ENCODE measurements around the gene SNX11.
"Not testable (repeated sequence)": the region's sequence is repeated elsewhere in the genome, so short reads cannot be mapped to it uniquely, and the experiment has no call there.

SNX11 gene

DNA sequence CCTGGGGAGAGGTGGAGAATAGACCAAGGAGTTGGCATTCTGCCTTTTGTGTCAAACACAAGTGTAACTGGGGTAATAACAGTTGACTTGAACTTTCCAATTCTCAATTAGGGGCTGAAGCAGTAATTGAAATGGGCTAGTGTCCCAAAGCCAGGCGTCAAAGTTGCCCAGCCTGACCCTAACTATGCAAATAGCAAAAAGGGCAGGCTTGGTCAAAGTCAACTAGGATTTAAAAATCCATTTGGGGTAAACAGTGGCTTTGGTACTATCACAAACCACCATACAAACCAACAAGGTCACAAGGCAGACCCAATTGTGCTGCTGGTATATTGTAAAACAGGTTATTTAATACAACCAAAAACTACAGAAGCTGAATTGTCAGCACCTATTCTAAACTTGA, 41.4 kb upstream of the SNX11 start:
- TF ChIP-seq, protein P1, sequence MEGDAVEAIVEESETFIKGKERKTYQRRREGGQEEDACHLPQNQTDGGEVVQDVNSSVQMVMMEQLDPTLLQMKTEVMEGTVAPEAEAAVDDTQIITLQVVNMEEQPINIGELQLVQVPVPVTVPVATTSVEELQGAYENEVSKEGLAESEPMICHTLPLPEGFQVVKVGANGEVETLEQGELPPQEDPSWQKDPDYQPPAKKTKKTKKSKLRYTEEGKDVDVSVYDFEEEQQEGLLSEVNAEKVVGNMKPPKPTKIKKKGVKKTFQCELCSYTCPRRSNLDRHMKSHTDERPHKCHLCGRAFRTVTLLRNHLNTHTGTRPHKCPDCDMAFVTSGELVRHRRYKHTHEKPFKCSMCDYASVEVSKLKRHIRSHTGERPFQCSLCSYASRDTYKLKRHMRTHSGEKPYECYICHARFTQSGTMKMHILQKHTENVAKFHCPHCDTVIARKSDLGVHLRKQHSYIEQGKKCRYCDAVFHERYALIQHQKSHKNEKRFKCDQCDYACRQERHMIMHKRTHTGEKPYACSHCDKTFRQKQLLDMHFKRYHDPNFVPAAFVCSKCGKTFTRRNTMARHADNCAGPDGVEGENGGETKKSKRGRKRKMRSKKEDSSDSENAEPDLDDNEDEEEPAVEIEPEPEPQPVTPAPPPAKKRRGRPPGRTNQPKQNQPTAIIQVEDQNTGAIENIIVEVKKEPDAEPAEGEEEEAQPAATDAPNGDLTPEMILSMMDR (conservative IDR thresholded peaks at IDR 0.05; ENCODE audit: low read depth, low read length): no peak
- no peak overlapping the region for H3K4me3 ChIP-seq (ENCODE audit: low read depth, low read length)
- no peak for DNase-seq (ENCODE audit: low read depth)

DNA sequence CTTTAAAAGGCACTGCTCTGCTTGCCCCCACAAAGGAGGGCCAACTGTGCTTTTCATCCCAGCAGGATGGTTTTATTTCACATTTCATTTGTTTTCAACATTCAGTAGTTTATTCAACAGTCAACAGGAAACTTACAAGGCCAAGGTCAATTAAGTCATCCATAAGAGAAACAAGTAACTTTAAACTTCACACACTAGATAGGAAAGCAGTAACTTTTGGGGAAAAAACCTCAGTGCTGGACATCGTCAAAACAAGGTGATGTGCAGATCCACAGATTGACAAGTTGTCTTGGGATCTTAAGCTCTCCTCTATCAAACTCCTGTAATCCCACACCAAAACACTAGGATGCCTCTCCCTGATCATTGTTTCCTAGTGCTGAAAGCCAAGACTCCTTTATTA, 40.9 kb upstream of the SNX11 start:
- TF ChIP-seq, protein P1 (conservative IDR thresholded peaks at IDR 0.05; ENCODE audit: low read depth, low read length): no peak
- no peak overlapping the region for H3K4me3 ChIP-seq (ENCODE audit: low read depth, low read length)
- DNase-seq (ENCODE audit: low read depth): no peak

DNA sequence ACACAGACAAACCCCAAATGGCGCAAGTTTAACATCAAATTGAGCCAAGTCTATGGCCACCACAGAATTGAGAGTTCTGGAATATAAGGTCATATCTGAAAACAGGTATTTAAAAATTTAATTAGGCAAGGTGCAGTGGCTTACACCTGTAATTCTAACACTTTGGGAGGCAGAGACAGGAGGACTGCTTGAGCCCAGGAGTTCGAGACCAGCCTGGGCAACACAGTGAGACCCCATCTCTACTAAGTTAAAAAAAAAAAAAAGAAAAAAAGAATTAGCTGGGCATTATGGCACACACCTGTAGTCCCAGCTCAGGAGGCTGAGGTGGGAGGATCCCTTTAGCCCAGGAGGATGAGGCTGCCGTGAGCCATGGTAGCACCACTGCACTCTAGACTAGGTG, 40.3 kb upstream of the SNX11 start:
- no peak overlapping the region for H3K4me3 ChIP-seq (ENCODE audit: low read depth, low read length)
- TF ChIP-seq, protein P1 (conservative IDR thresholded peaks at IDR 0.05; ENCODE audit: low read depth, low read length): no peak
- DNase-seq (ENCODE audit: low read depth): no peak

DNA sequence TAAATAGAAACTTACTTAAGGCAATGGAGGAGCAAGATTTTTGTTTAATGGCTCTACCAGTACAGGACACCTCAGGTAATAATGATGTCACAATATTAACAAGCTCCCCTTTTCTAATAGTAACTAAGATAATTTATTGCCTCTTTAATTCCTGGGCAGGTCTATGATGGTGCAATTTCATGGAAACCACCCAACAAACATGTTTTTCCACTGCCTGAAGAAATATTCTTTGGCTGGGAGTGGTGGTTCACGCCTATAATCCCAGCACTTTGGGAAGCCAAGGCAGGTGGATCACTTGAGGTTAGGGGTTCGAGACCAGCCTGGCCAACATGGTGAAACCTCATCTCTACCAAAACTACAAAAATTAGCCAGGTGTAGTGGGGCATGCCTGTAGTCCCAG, 39.8 kb upstream of the SNX11 start:
- not testable (repeated sequence) for DNase-seq (ENCODE audit: low read depth); H3K4me3 ChIP-seq (ENCODE audit: low read depth, low read length)

DNA sequence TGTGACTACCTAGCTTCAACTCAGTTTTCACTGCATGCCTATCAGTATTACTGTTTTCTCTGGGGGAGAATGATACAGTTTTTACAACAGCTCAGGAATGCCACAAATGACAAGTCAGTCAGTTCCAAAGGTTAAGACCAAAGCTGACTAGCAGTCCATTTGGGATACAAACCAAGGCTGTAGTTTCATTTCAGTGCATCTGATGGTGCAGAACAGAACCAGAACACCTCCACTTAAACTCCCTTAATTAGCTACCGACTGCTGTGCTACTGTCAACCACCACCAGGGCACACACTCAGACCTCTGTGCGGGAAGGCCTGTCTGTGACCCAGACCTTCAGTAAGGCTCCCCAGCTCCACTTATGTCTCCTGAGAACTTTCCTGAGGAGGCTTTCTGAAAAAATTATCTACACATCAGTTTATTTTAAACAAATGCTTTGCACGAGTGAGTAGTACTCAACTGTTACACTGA, 39.0 kb upstream of the SNX11 start:
- no peak overlapping the region for H3K4me3 ChIP-seq (ENCODE audit: low read depth, low read length)
- DNase-seq (ENCODE audit: low read depth): peak; percentile 56
- TF ChIP-seq, protein P1 (conservative IDR thresholded peaks at IDR 0.05; ENCODE audit: low read depth, low read length): peak; percentile 68

DNA sequence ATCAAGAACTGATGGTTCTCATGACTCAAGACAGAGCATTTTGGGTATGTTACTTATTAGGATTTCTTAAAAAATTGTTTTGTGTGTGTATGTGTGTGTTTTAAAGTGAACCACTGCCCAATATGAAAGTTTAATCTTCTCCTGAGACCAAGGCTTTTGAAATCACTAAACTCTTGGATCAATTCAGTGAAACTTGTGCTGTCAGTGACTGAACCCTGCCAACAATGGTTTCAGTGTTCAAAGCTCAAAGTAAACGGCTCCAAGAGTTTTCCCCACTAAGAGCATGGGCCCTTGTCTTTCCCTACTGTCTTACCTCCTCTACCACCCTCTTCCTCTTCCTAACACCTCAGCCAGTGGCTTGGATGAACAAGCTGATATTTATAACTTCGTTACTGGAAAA, 37.4 kb upstream of the SNX11 start:
- TF ChIP-seq, protein P1 (conservative IDR thresholded peaks at IDR 0.05; ENCODE audit: low read depth, low read length): no peak
- DNase-seq (ENCODE audit: low read depth): no peak
- H3K4me3 ChIP-seq (ENCODE audit: low read depth, low read length): no peak overlapping the region

DNA sequence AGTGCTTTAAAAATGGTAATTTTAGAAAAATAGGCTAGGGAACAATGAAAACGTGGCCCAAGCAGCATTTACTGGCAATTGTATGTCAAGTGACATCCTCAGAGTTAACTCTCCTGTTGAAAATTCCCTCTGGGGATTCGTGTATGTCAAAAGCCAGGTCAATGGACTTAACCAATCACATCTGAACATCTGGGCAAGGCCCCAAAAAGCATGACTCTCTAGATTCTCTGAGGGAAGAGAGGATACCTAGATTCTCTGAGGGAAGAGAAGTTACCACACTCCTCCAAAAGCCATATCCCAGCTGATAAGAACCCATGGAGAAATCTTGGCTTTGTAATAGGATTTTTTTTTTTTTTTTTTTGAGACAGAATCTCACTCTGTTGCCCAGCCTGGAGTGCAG, 35.9 kb upstream of the SNX11 start:
- no peak for DNase-seq (ENCODE audit: low read depth)
- H3K4me3 ChIP-seq (ENCODE audit: low read depth, low read length): no peak overlapping the region
- TF ChIP-seq, protein P1 (conservative IDR thresholded peaks at IDR 0.05; ENCODE audit: low read depth, low read length): no peak

DNA sequence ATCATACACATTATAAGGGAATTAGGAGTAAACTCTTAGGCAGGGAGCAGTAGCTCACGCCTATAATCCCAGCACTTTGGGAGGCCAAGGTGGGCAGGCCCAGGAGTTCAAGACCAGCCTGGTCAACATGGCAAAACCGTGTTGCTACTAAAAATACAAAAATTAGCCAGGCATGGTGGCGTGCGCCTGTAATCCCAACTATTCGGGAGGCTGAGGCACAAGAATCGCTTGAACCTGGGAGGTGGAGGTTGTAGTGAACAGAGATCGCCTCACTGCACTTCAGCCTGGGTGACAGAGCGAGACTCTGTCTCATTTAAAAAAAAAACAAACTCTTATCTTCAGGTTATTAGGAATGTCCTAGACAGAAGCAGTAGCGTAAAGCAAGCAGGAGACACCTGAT, 34.8 kb upstream of the SNX11 start:
- not testable (repeated sequence) for DNase-seq (ENCODE audit: low read depth); H3K4me3 ChIP-seq (ENCODE audit: low read depth, low read length)

DNA sequence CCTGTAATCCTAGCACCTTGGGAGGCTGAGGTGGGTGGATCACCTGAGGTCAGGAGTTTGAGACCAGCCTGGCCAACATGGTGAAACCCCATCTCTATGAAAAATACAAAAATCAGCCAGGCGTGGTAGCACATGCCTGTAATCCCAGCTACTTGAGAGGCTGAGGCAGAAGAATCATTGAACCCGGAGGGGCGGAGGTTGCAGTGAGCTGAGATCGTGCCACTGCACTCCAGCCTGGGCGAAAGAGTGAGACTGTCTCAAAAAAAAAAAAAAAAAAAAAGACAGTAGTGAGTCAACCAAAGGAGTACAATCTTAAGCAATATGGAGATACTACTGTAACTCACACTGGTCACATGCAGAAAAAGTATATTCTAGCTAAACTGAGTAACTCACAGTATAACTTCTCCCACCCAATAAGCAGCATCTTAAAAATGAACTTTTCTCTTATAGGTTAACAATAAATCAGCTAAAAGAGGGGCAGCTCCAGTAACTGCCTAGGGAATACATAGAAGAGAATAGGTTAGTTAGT, 33.9 kb upstream of the SNX11 start:
- H3K4me3 ChIP-seq (ENCODE audit: low read depth, low read length); DNase-seq (ENCODE audit: low read depth): not testable (repeated sequence)

Data from choroid plexus epithelial cell (primary cell).